Measurements from ENCODE around the gene NAT14.

DNA sequence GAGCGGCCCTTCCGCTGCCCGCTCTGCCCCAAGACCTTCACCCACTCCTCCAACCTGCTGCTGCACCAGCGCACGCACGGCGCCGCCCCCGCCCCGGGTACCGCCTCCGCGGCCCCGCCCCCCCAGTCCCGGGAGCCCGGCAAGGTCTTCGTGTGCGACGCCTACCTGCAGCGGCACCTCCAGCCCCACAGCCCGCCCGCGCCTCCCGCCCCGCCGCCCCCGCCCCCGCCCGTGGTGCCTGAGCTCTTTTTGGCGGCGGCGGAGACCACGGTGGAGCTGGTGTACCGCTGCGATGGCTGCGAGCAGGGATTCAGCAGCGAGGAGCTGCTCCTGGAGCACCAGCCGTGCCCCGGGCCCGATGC lies 3.2 kb upstream of the NAT14 start:
- TF ChIP-seq CTCF (IDR thresholded peaks at IDR 0.05) (no peak), ZFX (IDR thresholded peaks at IDR 0.05; ENCODE audit: borderline replicate concordance) (no peak)

All from 22Rv1 (cell line).